Gastrocnemius medialis (tissue), 4 donors: ENCODE results near the gene SIAH2. TPM values are rescaled to one million over a fixed set of nuclear protein-coding genes. Genes with fewer than 3 reads are reported as not detected.

Experiments used
- ATAC-seq, 2 donors: fragments of 150-250 bp; one replicate each; pipeline ENCODE4 v1.9.1; 2016
- DNase-seq, 2 donors: peaks; one replicate each; pipeline ENCODE4 v3.0.0-alpha.2; 2019
- H3K27ac ChIP-seq, 4 donors: fragments of 200-600 bp; sonication (generic); 1 replicate in 1 of 4; 2 replicates in 3 of 4; pipeline ENCODE4 v1.5.1; 2016 to 2018; ENCODE audit warnings: mild to moderate bottlenecking in 2 of 4, moderate library complexity in 1 of 4
- H3K27me3 ChIP-seq, 3 donors: fragments of 200-600 bp; sonication (generic) in 2 of 3; 1 replicate in 1 of 3; 2 replicates in 2 of 3; pipeline versions ENCODE4 v1.5.1 to v1.6.0; 2016 to 2019; ENCODE audit warnings: mild to moderate bottlenecking in 1 of 3, moderate library complexity in 1 of 3
- H3K36me3 ChIP-seq, 2 donors: fragments of 200-600 bp; sonication (generic) in 1 of 2; one replicate each; pipeline ENCODE4 v1.5.1; 2017 to 2018
- H3K4me1 ChIP-seq, 2 donors: fragments of 200-600 bp; sonication (generic) in 1 of 2; one replicate each; pipeline ENCODE4 v1.5.1; 2016 to 2017; ENCODE audit warnings: mild to moderate bottlenecking in 2 of 2
- H3K4me3 ChIP-seq, 4 donors: fragments of 200-600 bp; sonication (generic) in 3 of 4; 1 replicate in 1 of 4; 2 replicates in 3 of 4; pipeline ENCODE4 v1.5.1; 2016 to 2019; ENCODE audit warnings: mild to moderate bottlenecking in 2 of 4
- H3K9me3 ChIP-seq, 3 donors: fragments of 200-600 bp; sonication (generic) in 2 of 3; 1 replicate in 1 of 3; 2 replicates in 2 of 3; pipeline ENCODE4 v1.5.1; 2016 to 2019
- CTCF ChIP-seq, 5 experiments: fragments of 450-650 bp in 3 of 5; fragments of 200-600 bp in 2 of 5; sonication (generic) in 2 of 5; IDR thresholded peaks in 4 of 5; conservative IDR thresholded peaks in 1 of 5; 1 replicate in 4 of 5; 2 replicates in 1 of 5; pipeline ENCODE4 v1.5.1; 2016 to 2019; ENCODE audit warnings: antibody characterized with exemption in 5 of 5, mild to moderate bottlenecking in 3 of 5, moderate library complexity in 3 of 5
- POLR2A ChIP-seq, 2 donors: fragments of 450-650 bp; IDR thresholded peaks; one replicate each; pipeline ENCODE4 v1.6.1; 2017; ENCODE audit warnings: antibody characterized with exemption in 2 of 2, mild to moderate bottlenecking in 2 of 2, moderate library complexity in 2 of 2
- in situ Hi-C, 4 donors: fragments of 200-750 bp; cut with MboI; loops; one replicate each; pipeline versions ENCODE4 v1.15.0 to v1.8.0; 2017; ENCODE audit warnings: low sequenced_read_pairs in 4 of 4
- intact Hi-C: fragments of 100-400 bp; cut with DNase I; formaldehyde crosslinking; loops from one replicate; pipeline ENCODE4 v1.15.1; 2023; ENCODE audit warnings: low total_unique reads
- total RNA-seq, 4 donors: library from RNA; depleted of rRNA; stranded (reverse); fragments of >200 nt; gene quantifications; one replicate each; pipeline versions ENCODE4 v1.1.0 to v1.2.3, GENCODE V29; 2016

SIAH2 gene
- total RNA-seq, 4 donors from 2014 or later: 10.9 to 25.6 (median 20.0) TPM

- peaks cover 19 to 24% of the 10 kb centered on the region in 2 donors for H3K4me1 ChIP-seq
- H3K27ac ChIP-seq: no peak overlapping the region
- H3K9me3 ChIP-seq: no peaks in the 10 kb centered on the region
- H3K27me3 ChIP-seq: no peaks in the 10 kb centered on the region
- intact Hi-C loops (no loop called here), in situ Hi-C loops (no loop called here)
- TF ChIP-seq POLR2A (IDR thresholded peaks at IDR 0.05) (no peak), CTCF (IDR thresholded peaks at IDR 0.05 in 4 of 5, conservative IDR thresholded peaks at IDR 0.05 in 1 of 5) (no peak)
- H3K36me3 ChIP-seq: peaks cover 0 to 13% of the 10 kb centered on the region in 2 donors
- DNase-seq: no peak
- H3K4me3 ChIP-seq: no peak overlapping the region
- no peak for ATAC-seq
Observed at GRCh38 chr3:150740733-150741496, 22.1 kb downstream of the SIAH2 start.

DNA sequence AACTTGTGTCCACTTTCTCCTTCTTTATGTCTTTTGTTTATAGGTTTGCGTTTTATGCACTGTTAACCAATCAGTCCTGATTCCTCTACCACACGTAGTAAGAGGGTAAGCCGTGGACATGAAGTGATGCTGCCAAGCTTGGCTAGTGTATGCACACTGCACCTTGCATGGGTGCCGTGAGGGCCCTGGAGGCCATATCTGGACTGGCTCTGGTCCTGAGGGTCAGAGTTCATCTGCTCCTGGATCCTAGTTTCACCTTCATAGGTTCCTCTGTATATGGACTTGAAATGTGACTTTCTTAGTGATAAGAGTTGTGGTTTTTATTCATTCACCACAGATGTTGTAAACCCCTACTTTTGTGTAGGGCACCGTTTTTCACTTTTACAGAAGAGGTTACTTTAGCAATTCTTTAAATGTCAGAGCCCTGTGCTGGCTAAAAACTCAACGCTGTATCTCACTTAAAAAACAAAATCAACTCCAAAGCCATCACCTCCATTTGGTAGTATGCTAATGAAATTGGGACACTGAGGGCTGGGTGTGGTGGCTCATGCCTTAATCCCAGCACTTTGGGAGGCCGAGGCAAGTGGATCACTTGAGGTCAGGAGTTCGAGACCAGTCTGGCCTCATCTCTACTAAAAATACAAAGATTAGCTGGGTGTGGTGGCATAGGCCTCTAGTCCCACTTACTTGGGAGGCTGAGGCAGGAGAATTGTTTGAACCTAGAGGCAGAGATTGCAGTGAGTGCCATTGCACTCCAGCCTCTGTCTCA lies 22.9 kb downstream of the SIAH2 start:
- no peak for ATAC-seq
- in situ Hi-C loops: no loop called here
- Histone ChIP-seq H3K27me3 (no peaks in the 10 kb centered on the region), H3K27ac (no peak overlapping the region), H3K9me3 (no peaks in the 10 kb centered on the region), H3K36me3 (peaks cover 0 to 13% of the 10 kb centered on the region in 2 donors), H3K4me1 (peaks cover 17 to 19% of the 10 kb centered on the region in 2 donors), H3K4me3 (no peak overlapping the region)
- intact Hi-C loops: no loop called here
- TF ChIP-seq CTCF (IDR thresholded peaks at IDR 0.05 in 4 of 5, conservative IDR thresholded peaks at IDR 0.05 in 1 of 5): no peak
- TF ChIP-seq POLR2A (IDR thresholded peaks at IDR 0.05): no peak
- no peak for DNase-seq

GRCh38 chr3:150739200-150739863 lies 23.6 kb downstream of the SIAH2 start:
- H3K27me3 ChIP-seq: no peaks in the 10 kb centered on the region
- H3K36me3 ChIP-seq: peaks cover 0 to 13% of the 10 kb centered on the region in 2 donors
- H3K9me3 ChIP-seq: no peaks in the 10 kb centered on the region
- intact Hi-C loops: no loop called here
- in situ Hi-C loops: no loop called here
- TF ChIP-seq POLR2A (IDR thresholded peaks at IDR 0.05): no peak
- no peak for TF ChIP-seq CTCF (IDR thresholded peaks at IDR 0.05 in 4 of 5, conservative IDR thresholded peaks at IDR 0.05 in 1 of 5)
- no peak overlapping the region for H3K27ac ChIP-seq
- H3K4me1 ChIP-seq: peaks cover 9 to 11% of the 10 kb centered on the region in 2 donors
- ATAC-seq (no peak), DNase-seq (no peak)
- no peak overlapping the region for H3K4me3 ChIP-seq

DNA sequence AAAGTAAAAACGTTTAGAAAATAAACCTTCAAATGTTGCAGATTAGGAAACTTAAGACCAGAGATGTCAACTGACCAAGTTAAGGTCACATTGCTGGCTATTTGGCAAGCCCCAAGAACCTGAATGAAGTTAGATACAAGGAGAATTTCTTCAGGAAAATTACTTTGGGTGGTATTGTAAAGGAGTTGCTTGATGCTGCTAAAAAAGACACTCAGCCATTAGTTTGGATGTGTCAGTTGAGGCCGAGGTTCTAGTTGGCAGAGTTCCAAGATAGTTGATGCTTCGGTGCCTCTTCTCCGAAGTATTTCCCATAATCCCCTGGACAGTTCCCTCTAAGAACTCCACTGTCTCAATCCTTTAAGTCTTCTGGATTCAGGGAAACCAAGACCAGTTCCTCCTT lies 24.3 kb downstream of the SIAH2 start:
- intact Hi-C loops (no loop called here), in situ Hi-C loops (no loop called here)

More for the DNA sequence above, 24.3 kb downstream of the SIAH2 start:
- TF ChIP-seq CTCF (IDR thresholded peaks at IDR 0.05 in 4 of 5, conservative IDR thresholded peaks at IDR 0.05 in 1 of 5) (no peak), POLR2A (IDR thresholded peaks at IDR 0.05) (no peak)
- H3K9me3 ChIP-seq: no peaks in the 10 kb centered on the region
- H3K27me3 ChIP-seq: no peaks in the 10 kb centered on the region
- H3K4me1 ChIP-seq: peaks cover 3 to 6% of the 10 kb centered on the region in 2 donors
- no peak overlapping the region for H3K4me3 ChIP-seq
- DNase-seq (no peak), ATAC-seq (no peak)
- no peak overlapping the region for H3K27ac ChIP-seq
- H3K36me3 ChIP-seq: peaks cover 0 to 13% of the 10 kb centered on the region in 2 donors
